Fibroblast of mammary gland (primary cell): ENCODE measurements around the gene TMPRSS11D.

Source experiments
- DNase-seq: peaks from one replicate; pipeline ENCODE4 v3.0.0-alpha.2; 2010; ENCODE audit warnings: low read depth
- H3K4me3 ChIP-seq: 2 replicates; pipeline ENCODE4 v1.5.1; 2011; ENCODE audit warnings: low read depth, mild to moderate bottlenecking, low read length, moderate library complexity; ENCODE audit not compliant: control insufficient read depth
- CTCF ChIP-seq: conservative IDR thresholded peaks from 2 replicates; pipeline ENCODE4 v1.5.1; 2011; ENCODE audit warnings: low read depth, low read length, inconsistent platforms; ENCODE audit not compliant: control insufficient read depth, insufficient read depth

The TMPRSS11D gene

GRCh38 chr4:67790721-67791120 is 93.1 kb downstream of the TMPRSS11D start:
- TF ChIP-seq CTCF: no peak
- H3K4me3 ChIP-seq: no peak overlapping the region
- DNase-seq: no peak

- no peak overlapping the region for H3K4me3 ChIP-seq
- TF ChIP-seq CTCF: no peak
- no peak for DNase-seq
Measured at GRCh38 chr4:67787311-67787710, 96.5 kb downstream of the TMPRSS11D start.

- no peak overlapping the region for H3K4me3 ChIP-seq
- TF ChIP-seq CTCF: no peak
- no peak for DNase-seq
Measured at GRCh38 chr4:67785528-67785927, 98.3 kb downstream of the TMPRSS11D start.

GRCh38 chr4:67779631-67780030 is 104.2 kb downstream of the TMPRSS11D start:
- no peak for TF ChIP-seq CTCF
- peak; percentile 33 for DNase-seq
- H3K4me3 ChIP-seq: no peak overlapping the region

- no peak for TF ChIP-seq CTCF
- DNase-seq: no peak
- no peak overlapping the region for H3K4me3 ChIP-seq
Measured at GRCh38 chr4:67776746-67777145, 107.1 kb downstream of the TMPRSS11D start.
